Osteoblast (primary cell): ENCODE measurements around the gene HAPLN2. TPM values are rescaled to one million over a fixed set of nuclear protein-coding genes. Genes with fewer than 3 reads are reported as not detected.
"Not testable (repeated sequence)": the region's sequence is repeated elsewhere in the genome, so short reads cannot be mapped to it uniquely, and the experiment has no call there.

Experiments
- DNase-seq: peaks from one replicate; pipeline ENCODE4 v3.0.0; 2011; ENCODE audit warnings: low spot score, mixed read lengths; ENCODE audit not compliant: insufficient read length; ENCODE audit errors: missing footprints
- H2AFZ ChIP-seq: 2 replicates; pipeline ENCODE4 v1.6.0; 2011; ENCODE audit warnings: mild to moderate bottlenecking, low read length
- H3K27ac ChIP-seq: 2 replicates; pipeline ENCODE4 v1.5.1; 2011; ENCODE audit warnings: mild to moderate bottlenecking, low read depth, low read length, moderate library complexity
- H3K27me3 ChIP-seq: 2 replicates; pipeline ENCODE4 v1.6.0; 2012; ENCODE audit warnings: mild to moderate bottlenecking, control low read depth, inconsistent platforms, low read length, moderate library complexity; ENCODE audit not compliant: insufficient read depth
- H3K36me3 ChIP-seq: 2 replicates; pipeline ENCODE4 v1.5.1; 2011; ENCODE audit warnings: mild to moderate bottlenecking, low read length, control low read depth, moderate library complexity; ENCODE audit not compliant: insufficient read depth
- H3K4me1 ChIP-seq: 2 replicates; pipeline ENCODE4 v1.5.1; 2011; ENCODE audit warnings: mild to moderate bottlenecking, low read length, control low read depth, moderate library complexity; ENCODE audit not compliant: insufficient read depth
- H3K4me2 ChIP-seq: 2 replicates; pipeline ENCODE4 v1.6.0; 2011; ENCODE audit warnings: mild to moderate bottlenecking, low read length; ENCODE audit not compliant: insufficient read depth
- H3K4me3 ChIP-seq: fragments of 200-600 bp; sonication (generic); 3 replicates; pipeline ENCODE4 v1.5.1; 2012; ENCODE audit warnings: mild to moderate bottlenecking, low read length, inconsistent platforms; ENCODE audit not compliant: insufficient read depth
- H3K79me2 ChIP-seq: 2 replicates; pipeline ENCODE4 v1.6.0; 2012; ENCODE audit warnings: mild to moderate bottlenecking, low read length, control low read depth, inconsistent platforms; ENCODE audit not compliant: insufficient read depth
- H3K9me3 ChIP-seq: 2 replicates; pipeline ENCODE4 v1.5.1; 2011; ENCODE audit warnings: low read depth, low read length, control low read depth
- H4K20me1 ChIP-seq: 2 replicates; pipeline ENCODE4 v1.6.0; 2012; ENCODE audit warnings: mild to moderate bottlenecking, low read length, control low read depth; ENCODE audit not compliant: insufficient read depth
- total RNA-seq: library from RNA; depleted of rRNA; stranded (reverse); fragments of >200 nt; gene quantifications from 2 replicates; pipeline ENCODE4 v1.2.3, GENCODE V29; 2012
- TF ChIP-seq, protein P1 (sequence below): IDR thresholded peaks from 2 replicates; pipeline ENCODE4 v1.5.1; 2011; ENCODE audit warnings: mild to moderate bottlenecking, low read depth, low read length, moderate library complexity; ENCODE audit errors: extremely low read depth

Gene HAPLN2
- total RNA-seq, 1 donor = not detected

DNA sequence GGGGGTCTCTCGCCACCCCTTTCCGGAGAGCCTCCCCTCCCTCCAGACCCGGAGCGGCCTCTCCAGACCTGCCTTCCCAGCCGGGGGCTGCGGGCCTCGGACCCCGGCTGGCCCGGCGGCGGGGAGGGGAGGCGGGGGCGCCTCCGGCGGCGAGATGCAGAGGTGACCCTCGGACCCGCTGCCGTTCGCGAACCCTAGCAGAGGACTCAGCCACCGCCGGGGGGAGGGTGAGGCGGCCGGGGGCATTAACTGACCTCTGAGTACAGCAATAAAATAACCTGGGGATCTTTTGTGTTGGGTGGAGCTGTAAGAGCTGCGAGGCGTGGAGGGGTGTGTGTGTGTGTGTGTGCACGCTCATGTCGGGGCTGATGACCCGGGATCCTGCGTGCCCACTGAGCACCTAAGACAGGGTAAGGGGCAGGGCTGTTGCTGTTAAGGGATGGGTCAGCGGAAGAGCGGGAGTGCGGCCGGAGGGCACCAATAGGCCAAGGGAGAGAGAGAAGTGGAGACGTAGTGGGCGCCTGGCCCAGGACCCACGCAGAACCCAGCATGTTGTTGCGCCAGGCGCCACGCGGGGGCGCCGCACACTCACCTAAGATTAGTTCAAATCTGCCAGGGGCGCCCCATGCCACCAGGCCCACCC lies 6.3 kb downstream of the HAPLN2 start:
- H3K4me2 ChIP-seq = no peak overlapping the region
- no peak overlapping the region for H3K27ac ChIP-seq
- TF ChIP-seq, protein P1, sequence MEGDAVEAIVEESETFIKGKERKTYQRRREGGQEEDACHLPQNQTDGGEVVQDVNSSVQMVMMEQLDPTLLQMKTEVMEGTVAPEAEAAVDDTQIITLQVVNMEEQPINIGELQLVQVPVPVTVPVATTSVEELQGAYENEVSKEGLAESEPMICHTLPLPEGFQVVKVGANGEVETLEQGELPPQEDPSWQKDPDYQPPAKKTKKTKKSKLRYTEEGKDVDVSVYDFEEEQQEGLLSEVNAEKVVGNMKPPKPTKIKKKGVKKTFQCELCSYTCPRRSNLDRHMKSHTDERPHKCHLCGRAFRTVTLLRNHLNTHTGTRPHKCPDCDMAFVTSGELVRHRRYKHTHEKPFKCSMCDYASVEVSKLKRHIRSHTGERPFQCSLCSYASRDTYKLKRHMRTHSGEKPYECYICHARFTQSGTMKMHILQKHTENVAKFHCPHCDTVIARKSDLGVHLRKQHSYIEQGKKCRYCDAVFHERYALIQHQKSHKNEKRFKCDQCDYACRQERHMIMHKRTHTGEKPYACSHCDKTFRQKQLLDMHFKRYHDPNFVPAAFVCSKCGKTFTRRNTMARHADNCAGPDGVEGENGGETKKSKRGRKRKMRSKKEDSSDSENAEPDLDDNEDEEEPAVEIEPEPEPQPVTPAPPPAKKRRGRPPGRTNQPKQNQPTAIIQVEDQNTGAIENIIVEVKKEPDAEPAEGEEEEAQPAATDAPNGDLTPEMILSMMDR = peak; percentile 74
- H3K4me3 ChIP-seq = no peak overlapping the region
- no peaks in the 10 kb centered on the region for H3K4me1 ChIP-seq
- H2AFZ ChIP-seq = no peak overlapping the region
- peak; percentile 90 for DNase-seq
- H3K27me3 ChIP-seq = peaks cover 56% of the 10 kb centered on the region
- H3K79me2 ChIP-seq = no peaks in the 10 kb centered on the region
- no peaks in the 10 kb centered on the region for H3K9me3 ChIP-seq
- no peaks in the 10 kb centered on the region for H4K20me1 ChIP-seq
- no peaks in the 10 kb centered on the region for H3K36me3 ChIP-seq

GRCh38 chr1:156626079-156626438 lies 6.8 kb downstream of the HAPLN2 start:
- H3K4me1 ChIP-seq = no peaks in the 10 kb centered on the region
- H3K36me3 ChIP-seq = no peaks in the 10 kb centered on the region
- H3K4me2 ChIP-seq = no peak overlapping the region
- H3K79me2 ChIP-seq = no peaks in the 10 kb centered on the region
- no peak for DNase-seq
- no peaks in the 10 kb centered on the region for H3K9me3 ChIP-seq
- H3K4me3 ChIP-seq = no peak overlapping the region
- no peaks in the 10 kb centered on the region for H4K20me1 ChIP-seq
- no peak overlapping the region for H2AFZ ChIP-seq
- H3K27ac ChIP-seq = no peak overlapping the region
- TF ChIP-seq, protein P1 = peak; percentile 3
- H3K27me3 ChIP-seq = peaks cover 56% of the 10 kb centered on the region

DNA sequence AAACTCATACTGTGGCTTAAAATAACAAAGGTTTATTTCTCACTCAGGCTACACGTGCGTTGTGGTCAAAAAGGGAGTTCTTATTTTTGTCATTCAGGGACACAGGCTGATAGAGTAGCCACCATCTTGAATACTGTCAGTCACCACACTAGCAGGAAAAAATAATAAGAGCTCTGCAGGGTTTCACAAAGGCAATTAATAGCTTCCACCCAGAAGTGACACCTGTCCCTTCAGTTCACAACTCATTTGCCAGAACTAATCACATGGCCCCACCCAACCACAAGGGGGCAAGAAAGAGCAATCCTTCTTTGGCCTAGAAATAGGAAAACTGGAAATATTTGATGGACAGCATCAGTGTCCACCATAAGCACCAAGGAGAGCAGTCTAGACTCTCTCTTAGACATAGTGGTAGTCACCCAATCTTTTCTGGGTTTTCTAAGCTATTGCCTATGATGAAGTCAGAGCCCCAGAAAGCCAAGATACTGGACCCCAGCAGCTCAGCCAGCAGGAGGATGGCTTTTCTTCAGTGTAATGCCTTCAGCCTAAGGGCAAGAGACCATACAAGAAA lies 8.2 kb downstream of the HAPLN2 start:
- no peak overlapping the region for H3K4me3 ChIP-seq
- H3K4me1 ChIP-seq = no peaks in the 10 kb centered on the region
- no peak overlapping the region for H3K27ac ChIP-seq
- no peaks in the 10 kb centered on the region for H4K20me1 ChIP-seq
- no peaks in the 10 kb centered on the region for H3K79me2 ChIP-seq
- H3K36me3 ChIP-seq = no peaks in the 10 kb centered on the region
- peak; percentile 91 for DNase-seq
- H3K9me3 ChIP-seq = no peaks in the 10 kb centered on the region
- no peak overlapping the region for H3K4me2 ChIP-seq
- H2AFZ ChIP-seq = no peak overlapping the region
- H3K27me3 ChIP-seq = peaks cover 58% of the 10 kb centered on the region
- TF ChIP-seq, protein P1 = peak; percentile 82

- Histone ChIP-seq H3K4me3 (no peak overlapping the region), H3K27me3 (peaks cover 59% of the 10 kb centered on the region), H2AFZ (no peak overlapping the region), H3K36me3 (no peaks in the 10 kb centered on the region), H3K27ac (no peak overlapping the region), H3K4me2 (no peak overlapping the region), H3K4me1 (no peaks in the 10 kb centered on the region), H4K20me1 (no peaks in the 10 kb centered on the region), H3K9me3 (no peaks in the 10 kb centered on the region), H3K79me2 (no peaks in the 10 kb centered on the region)
- no peak for DNase-seq
- TF ChIP-seq, protein P1 = no peak
Measured at GRCh38 chr1:156629823-156630449, 10.7 kb downstream of the HAPLN2 start.

DNA sequence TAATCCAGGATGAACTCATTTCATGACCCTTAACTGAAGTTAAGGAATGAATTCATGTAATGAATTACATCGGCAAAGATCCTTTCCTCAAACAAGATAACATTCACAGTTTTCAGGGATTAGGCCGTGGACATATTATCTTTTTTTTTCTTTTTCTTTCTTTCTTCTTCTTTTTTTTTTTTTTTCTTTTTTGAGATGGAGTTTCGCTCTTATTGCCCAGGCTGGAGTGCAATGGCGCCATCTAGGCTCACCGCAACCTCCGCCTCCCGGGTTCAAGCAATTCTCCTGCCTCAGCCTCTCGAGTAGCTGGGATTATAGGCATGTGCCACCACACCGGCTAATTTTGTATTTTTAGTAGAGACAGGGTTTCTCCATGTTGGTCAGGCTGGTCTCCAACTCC lies 11.9 kb downstream of the HAPLN2 start:
- H3K4me2 ChIP-seq = not testable (repeated sequence)

More for the DNA sequence above, 11.9 kb downstream of the HAPLN2 start:
- H4K20me1 ChIP-seq, H3K27ac ChIP-seq, H3K36me3 ChIP-seq, H3K4me3 ChIP-seq, H3K79me2 ChIP-seq, DNase-seq, H3K9me3 ChIP-seq, H2AFZ ChIP-seq, H3K4me1 ChIP-seq: not testable (repeated sequence)
- H3K27me3 ChIP-seq = peaks cover 54% of the 10 kb centered on the region
